PFSK-1 (cell line): ENCODE measurements around the gene POLR2H.

Source experiments
- FOXP2 ChIP-seq: optimal IDR thresholded peaks from 2 replicates; pipeline ENCODE3; 2011; ENCODE audit warnings: borderline replicate concordance, control low read depth, inconsistent platforms; ENCODE audit not compliant: insufficient read depth; ENCODE audit errors: extremely low read length, extremely low read depth
- POLR2AphosphoS5 ChIP-seq: IDR thresholded peaks from 2 replicates; pipeline ENCODE4 v1.6.1; 2012; ENCODE audit warnings: low read depth, mild to moderate bottlenecking, control low read depth, low read length, moderate library complexity
- SIN3A ChIP-seq: IDR thresholded peaks from 2 replicates; pipeline ENCODE4 v1.6.1; 2012; ENCODE audit warnings: mild to moderate bottlenecking, low read length, moderate library complexity, borderline replicate concordance; ENCODE audit not compliant: insufficient read depth
- TAF1 ChIP-seq: IDR thresholded peaks from 2 replicates; pipeline ENCODE4 v1.6.1; 2012; ENCODE audit warnings: low read length, control low read depth, borderline replicate concordance; ENCODE audit not compliant: insufficient read depth
- TF ChIP-seq, protein P1 (sequence below), 2 experiments: IDR thresholded peaks; 2 replicates each; pipeline versions ENCODE4 v1.6.1 to v1.8.0; 2011 to 2012; ENCODE audit warnings: low read depth in 2 of 2, low read length in 2 of 2, control low read depth in 1 of 2, inconsistent platforms in 1 of 2, mild to moderate bottlenecking in 1 of 2, moderate library complexity in 1 of 2; ENCODE audit not compliant: insufficient read depth in 1 of 2

The POLR2H gene

GRCh38 chr3:184351511-184352148, 9.9 kb upstream of the POLR2H start:
- no peak for TF ChIP-seq POLR2AphosphoS5
- TF ChIP-seq, protein P1, sequence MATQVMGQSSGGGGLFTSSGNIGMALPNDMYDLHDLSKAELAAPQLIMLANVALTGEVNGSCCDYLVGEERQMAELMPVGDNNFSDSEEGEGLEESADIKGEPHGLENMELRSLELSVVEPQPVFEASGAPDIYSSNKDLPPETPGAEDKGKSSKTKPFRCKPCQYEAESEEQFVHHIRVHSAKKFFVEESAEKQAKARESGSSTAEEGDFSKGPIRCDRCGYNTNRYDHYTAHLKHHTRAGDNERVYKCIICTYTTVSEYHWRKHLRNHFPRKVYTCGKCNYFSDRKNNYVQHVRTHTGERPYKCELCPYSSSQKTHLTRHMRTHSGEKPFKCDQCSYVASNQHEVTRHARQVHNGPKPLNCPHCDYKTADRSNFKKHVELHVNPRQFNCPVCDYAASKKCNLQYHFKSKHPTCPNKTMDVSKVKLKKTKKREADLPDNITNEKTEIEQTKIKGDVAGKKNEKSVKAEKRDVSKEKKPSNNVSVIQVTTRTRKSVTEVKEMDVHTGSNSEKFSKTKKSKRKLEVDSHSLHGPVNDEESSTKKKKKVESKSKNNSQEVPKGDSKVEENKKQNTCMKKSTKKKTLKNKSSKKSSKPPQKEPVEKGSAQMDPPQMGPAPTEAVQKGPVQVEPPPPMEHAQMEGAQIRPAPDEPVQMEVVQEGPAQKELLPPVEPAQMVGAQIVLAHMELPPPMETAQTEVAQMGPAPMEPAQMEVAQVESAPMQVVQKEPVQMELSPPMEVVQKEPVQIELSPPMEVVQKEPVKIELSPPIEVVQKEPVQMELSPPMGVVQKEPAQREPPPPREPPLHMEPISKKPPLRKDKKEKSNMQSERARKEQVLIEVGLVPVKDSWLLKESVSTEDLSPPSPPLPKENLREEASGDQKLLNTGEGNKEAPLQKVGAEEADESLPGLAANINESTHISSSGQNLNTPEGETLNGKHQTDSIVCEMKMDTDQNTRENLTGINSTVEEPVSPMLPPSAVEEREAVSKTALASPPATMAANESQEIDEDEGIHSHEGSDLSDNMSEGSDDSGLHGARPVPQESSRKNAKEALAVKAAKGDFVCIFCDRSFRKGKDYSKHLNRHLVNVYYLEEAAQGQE (IDR thresholded peaks at IDR 0.05; ENCODE audit: insufficient read depth in 1 of 2, low read depth in 2 of 2, low read length in 2 of 2) = no peak
- no peak for TF ChIP-seq SIN3A
- TF ChIP-seq FOXP2 = no peak
- TF ChIP-seq TAF1 = no peak

DNA sequence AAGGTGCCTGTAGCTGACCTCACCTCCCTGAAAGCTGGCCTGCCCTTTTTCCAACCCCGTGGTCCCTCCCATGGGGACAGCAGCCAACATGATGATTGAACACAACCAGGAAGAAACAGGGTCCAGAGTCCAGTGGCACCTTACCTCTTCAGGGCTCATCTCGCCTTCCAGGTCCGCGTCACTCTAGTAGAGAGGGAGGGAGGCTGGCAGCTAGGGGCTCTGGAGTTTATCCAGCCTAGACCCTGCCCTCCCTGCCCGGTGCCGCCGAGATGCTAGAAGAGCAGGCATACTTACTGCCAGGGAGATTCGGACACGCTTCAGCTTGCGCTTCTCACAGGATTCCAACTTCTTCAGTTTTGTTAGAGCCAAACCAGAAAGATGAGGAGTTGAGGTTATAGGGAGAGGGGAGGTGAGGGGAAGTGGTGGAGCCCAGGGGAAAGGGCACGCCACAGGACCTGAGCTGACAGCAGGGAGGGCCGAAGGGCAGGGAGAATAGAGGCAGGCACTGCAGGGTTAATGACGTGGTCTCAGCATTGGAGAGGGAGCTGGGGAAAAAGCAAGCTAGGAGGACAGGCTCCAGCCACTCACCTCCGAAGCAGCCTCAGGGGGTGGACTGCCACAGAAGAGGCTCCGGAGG, 9.2 kb upstream of the POLR2H start:
- no peak for TF ChIP-seq TAF1
- no peak for TF ChIP-seq SIN3A

GRCh38 chr3:184352897-184353545, 8.5 kb upstream of the POLR2H start:
- no peak for TF ChIP-seq TAF1
- TF ChIP-seq SIN3A = no peak
- TF ChIP-seq, protein P1 (IDR thresholded peaks at IDR 0.05; ENCODE audit: insufficient read depth in 1 of 2, low read depth in 2 of 2, low read length in 2 of 2) = no peak
- TF ChIP-seq FOXP2 = no peak
- TF ChIP-seq POLR2AphosphoS5 = no peak

- TF ChIP-seq SIN3A (no peak), POLR2AphosphoS5 (no peak), FOXP2 (no peak), TAF1 (no peak)
- TF ChIP-seq, protein P1 (IDR thresholded peaks at IDR 0.05; ENCODE audit: insufficient read depth in 1 of 2, low read depth in 2 of 2, low read length in 2 of 2) = no peak
These were observed 8.0 kb upstream of the POLR2H start for GRCh38 chr3:184353546-184353941.

DNA sequence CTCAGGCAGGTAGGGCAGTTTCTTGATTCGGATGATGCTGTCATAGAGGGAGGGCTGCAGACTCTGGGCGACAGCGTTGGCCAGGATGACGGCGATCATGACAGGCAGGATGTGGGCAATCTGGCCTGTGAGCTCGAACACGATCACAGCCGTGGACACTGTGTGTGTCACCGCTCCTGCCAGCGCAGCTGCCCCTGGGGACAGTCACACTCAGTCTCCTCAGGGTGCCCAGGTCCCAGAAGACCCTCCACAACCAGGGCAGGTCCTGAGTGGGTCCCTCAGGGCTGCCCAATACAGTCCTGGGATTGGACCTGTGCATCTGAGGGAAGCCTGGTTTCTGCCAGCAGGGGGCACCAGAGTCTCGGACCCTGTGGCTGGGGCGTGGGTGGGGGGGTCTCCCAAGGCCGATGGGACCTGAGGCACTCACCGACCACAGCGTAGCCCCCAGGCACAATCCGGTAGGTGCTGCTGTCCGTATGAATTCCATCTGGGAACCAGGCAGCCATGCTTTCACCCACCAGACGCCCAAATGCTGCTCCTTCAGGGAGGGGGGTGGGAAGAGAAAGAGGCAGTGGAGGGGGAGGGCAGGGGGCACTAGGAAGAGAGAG, 7.3 kb upstream of the POLR2H start:
- TF ChIP-seq, protein P1 (IDR thresholded peaks at IDR 0.05; ENCODE audit: insufficient read depth in 1 of 2, low read depth in 2 of 2, low read length in 2 of 2) = no peak
- TF ChIP-seq SIN3A (no peak), TAF1 (no peak), FOXP2 (no peak), POLR2AphosphoS5 (no peak)
